Rectal smooth muscle tissue (tissue), 1 donor: ENCODE data around the gene EGFL7.

Experiments
- H3K27ac ChIP-seq: one replicate; pipeline ENCODE4 v1.7.0; 2013; ENCODE audit warnings: low read depth, low read length, inconsistent platforms
- H3K27me3 ChIP-seq: one replicate; pipeline ENCODE4 v1.7.0; 2013; ENCODE audit warnings: low read length; ENCODE audit not compliant: control insufficient read depth, insufficient read depth
- H3K36me3 ChIP-seq: one replicate; pipeline ENCODE4 v1.7.0; 2013; ENCODE audit warnings: low read length; ENCODE audit not compliant: control insufficient read depth, insufficient read depth
- H3K4me1 ChIP-seq: one replicate; pipeline ENCODE4 v1.7.0; 2013; ENCODE audit warnings: low read length; ENCODE audit not compliant: control insufficient read depth, insufficient read depth
- H3K4me3 ChIP-seq: one replicate; pipeline ENCODE4 v1.7.0; 2013; ENCODE audit warnings: low read length
- H3K9ac ChIP-seq: one replicate; pipeline ENCODE4 v1.7.0; 2013; ENCODE audit warnings: low read length

EGFL7 gene

GRCh38 chr9:136654820-136655535 lies 7.7 kb upstream of the EGFL7 start:
- peaks cover 16% of the 10 kb centered on the region for H3K27me3 ChIP-seq
- H3K4me1 ChIP-seq, result no peaks in the 10 kb centered on the region
- H3K9ac ChIP-seq, result no peak overlapping the region
- H3K4me3 ChIP-seq, result no peak overlapping the region
- no peaks in the 10 kb centered on the region for H3K36me3 ChIP-seq
- H3K27ac ChIP-seq, result peak overlapping the region; percentile 32

GRCh38 chr9:136655536-136656182 lies 7.1 kb upstream of the EGFL7 start:
- H3K27me3 ChIP-seq, result peaks cover 18% of the 10 kb centered on the region
- H3K27ac ChIP-seq, result peak overlapping the region; percentile 32
- H3K4me3 ChIP-seq, result no peak overlapping the region
- H3K36me3 ChIP-seq, result no peaks in the 10 kb centered on the region
- H3K4me1 ChIP-seq, result no peaks in the 10 kb centered on the region
- no peak overlapping the region for H3K9ac ChIP-seq

- H3K36me3 ChIP-seq, result no peaks in the 10 kb centered on the region
- H3K4me1 ChIP-seq, result no peaks in the 10 kb centered on the region
- no peak overlapping the region for H3K9ac ChIP-seq
- peaks cover 19% of the 10 kb centered on the region for H3K27me3 ChIP-seq
- H3K4me3 ChIP-seq, result peak overlapping the region; percentile 18
- H3K27ac ChIP-seq, result peak overlapping the region; percentile 30
Observed at GRCh38 chr9:136656183-136656738, 6.5 kb upstream of the EGFL7 start.

GRCh38 chr9:136656795-136657611 lies 5.7 kb upstream of the EGFL7 start:
- Histone ChIP-seq H3K4me3 (no peak overlapping the region), H3K36me3 (no peaks in the 10 kb centered on the region), H3K27ac (peak overlapping the region; percentile 9), H3K9ac (no peak overlapping the region), H3K4me1 (no peaks in the 10 kb centered on the region), H3K27me3 (peaks cover 19% of the 10 kb centered on the region)

GRCh38 chr9:136657974-136658848 lies 4.5 kb upstream of the EGFL7 start:
- Histone ChIP-seq H3K36me3 (no peaks in the 10 kb centered on the region), H3K4me1 (no peaks in the 10 kb centered on the region), H3K9ac (no peak overlapping the region), H3K27ac (no peak overlapping the region), H3K4me3 (no peak overlapping the region), H3K27me3 (peaks cover 28% of the 10 kb centered on the region)

- peaks cover 28% of the 10 kb centered on the region for H3K27me3 ChIP-seq
- no peaks in the 10 kb centered on the region for H3K4me1 ChIP-seq
- H3K4me3 ChIP-seq, result no peak overlapping the region
- no peaks in the 10 kb centered on the region for H3K36me3 ChIP-seq
- no peak overlapping the region for H3K27ac ChIP-seq
- no peak overlapping the region for H3K9ac ChIP-seq
Observed at GRCh38 chr9:136658849-136659535, 3.7 kb upstream of the EGFL7 start.

- Histone ChIP-seq H3K36me3 (no peaks in the 10 kb centered on the region), H3K9ac (no peak overlapping the region), H3K27me3 (peaks cover 30% of the 10 kb centered on the region), H3K4me1 (peaks cover 2% of the 10 kb centered on the region), H3K4me3 (no peak overlapping the region), H3K27ac (no peak overlapping the region)
Observed at GRCh38 chr9:136659861-136660784, 2.6 kb upstream of the EGFL7 start.

GRCh38 chr9:136660971-136661550 lies 1.7 kb upstream of the EGFL7 start:
- H3K9ac ChIP-seq, result no peak overlapping the region
- peaks cover 2% of the 10 kb centered on the region for H3K4me1 ChIP-seq

GRCh38 chr9:136661641-136662325 lies 933 bp upstream of the EGFL7 start:
- peaks cover 25% of the 10 kb centered on the region for H3K27me3 ChIP-seq
- no peak overlapping the region for H3K4me3 ChIP-seq
- peaks cover 2% of the 10 kb centered on the region for H3K4me1 ChIP-seq
- H3K36me3 ChIP-seq, result no peaks in the 10 kb centered on the region
- no peak overlapping the region for H3K27ac ChIP-seq
- no peak overlapping the region for H3K9ac ChIP-seq

More at GRCh38 chr9:136660971-136661550, 1.7 kb upstream of the EGFL7 start:
- Histone ChIP-seq H3K36me3 (no peaks in the 10 kb centered on the region), H3K27me3 (peaks cover 26% of the 10 kb centered on the region), H3K4me3 (no peak overlapping the region), H3K27ac (no peak overlapping the region)

- Histone ChIP-seq H3K4me1 (peaks cover 2% of the 10 kb centered on the region), H3K36me3 (no peaks in the 10 kb centered on the region), H3K4me3 (no peak overlapping the region), H3K9ac (no peak overlapping the region), H3K27ac (no peak overlapping the region), H3K27me3 (peaks cover 27% of the 10 kb centered on the region)
Observed at GRCh38 chr9:136662326-136662655, 425 bp upstream of the EGFL7 start.
